Endothelial cell of umbilical vein (primary cell): ENCODE measurements around the gene EEF1AKMT3. TPM values are rescaled to one million over a fixed set of nuclear protein-coding genes. Genes with fewer than 3 reads are reported as not detected.

Experiments
- BruUV-seq: library from RNA; stranded (reverse); fragments of 400-500 nt; replicated peaks from 2 replicates; lab custom pipeline; 2021; lab: Mats Ljungman, UMichigan
- CTCF ChIA-PET: fragments of 300-600, 350-600 bp; sonication (Branson Sonifier 250); formaldehyde crosslinking; loops from one replicate; lab custom pipeline; 2021; ENCODE audit warnings: antibody characterized with exemption, inconsistent platforms; lab: Charles Lee
- POLR2A ChIA-PET: fragments of 300-600, 350-600 bp; sonication (Branson Sonifier 250); formaldehyde crosslinking; loops from one replicate; lab custom pipeline; 2021; ENCODE audit warnings: antibody characterized with exemption, inconsistent platforms; lab: Charles Lee
- DNase-seq: peaks from one replicate; pipeline ENCODE4 v3.0.0-alpha.2; 2011; ENCODE audit warnings: low read depth, low spot score
- FAIRE-seq: peaks from 2 replicates; lab custom pipeline; 2011; peaks lifted over from hg19 to GRCh38; lab: Jason Lieb, UNC
- H2AFZ ChIP-seq: 2 replicates; pipeline ENCODE4 v1.6.0; 2012; ENCODE audit warnings: low read depth, low read length, control low read depth, inconsistent platforms
- H3K27ac ChIP-seq: 2 replicates; pipeline ENCODE4 v1.5.1; 2011; ENCODE audit warnings: low read depth, mild to moderate bottlenecking, control low read depth, low read length, moderate library complexity; ENCODE audit not compliant: insufficient read depth
- H3K27me3 ChIP-seq, 2 experiments: 2 replicates each; pipeline versions ENCODE4 v1.6.0 to v1.6.1; 2011; ENCODE audit warnings: low read length in 2 of 2, mixed read lengths in 1 of 2; ENCODE audit not compliant: control insufficient read depth in 2 of 2, insufficient read depth in 2 of 2
- H3K36me3 ChIP-seq, 2 experiments: 2 replicates in 1 of 2; 3 replicates in 1 of 2; pipeline ENCODE4 v1.5.1; 2011; ENCODE audit warnings: low read length in 2 of 2, mild to moderate bottlenecking in 1 of 2, moderate library complexity in 1 of 2; ENCODE audit not compliant: control insufficient read depth in 2 of 2, insufficient read depth in 2 of 2; ENCODE audit errors: extremely low read depth in 1 of 2
- H3K4me1 ChIP-seq: 3 replicates; pipeline ENCODE4 v1.5.1; 2011; ENCODE audit warnings: mild to moderate bottlenecking, low read length; ENCODE audit not compliant: control insufficient read depth, insufficient read depth; ENCODE audit errors: extremely low read depth
- H3K4me2 ChIP-seq: 2 replicates; pipeline ENCODE4 v1.6.1; 2011; ENCODE audit warnings: low read length, control low read depth, mixed read lengths; ENCODE audit not compliant: insufficient read depth
- H3K4me3 ChIP-seq, 3 experiments: fragments of 200-600 bp in 1 of 3; sonication (generic), shearing (Covaris generic) in 1 of 3; replicated peaks in 1 of 3; 2 replicates each; pipeline ENCODE4 v1.5.1; 2011 to 2016; ENCODE audit warnings: control low read depth in 3 of 3, low read length in 3 of 3, mild to moderate bottlenecking in 2 of 3, inconsistent platforms in 1 of 3, low read depth in 1 of 3, moderate library complexity in 1 of 3; ENCODE audit not compliant: insufficient read depth in 1 of 3
- H3K79me2 ChIP-seq: 2 replicates; pipeline ENCODE4 v1.6.0; 2012; ENCODE audit warnings: low read length, inconsistent platforms; ENCODE audit not compliant: control insufficient read depth, insufficient read depth
- H3K9ac ChIP-seq: replicated peaks from 2 replicates; pipeline ENCODE3; 2011; ENCODE audit warnings: low read length, control low read depth; ENCODE audit not compliant: insufficient read depth; ENCODE audit errors: extremely low read depth
- H3K9me1 ChIP-seq: replicated peaks from 3 replicates; pipeline ENCODE4 v1.6.0; 2011; ENCODE audit warnings: mild to moderate bottlenecking, low read length; ENCODE audit not compliant: control insufficient read depth, insufficient read depth; ENCODE audit errors: extremely low read depth
- H3K9me3 ChIP-seq: replicated peaks from 2 replicates; pipeline ENCODE4 v1.5.1; 2012; ENCODE audit warnings: low read length, inconsistent platforms; ENCODE audit not compliant: control insufficient read depth, insufficient read depth
- H4K20me1 ChIP-seq: replicated peaks from 2 replicates; pipeline ENCODE3; 2011; ENCODE audit warnings: mild to moderate bottlenecking, low read length; ENCODE audit not compliant: control insufficient read depth, insufficient read depth; ENCODE audit errors: extremely low read depth
- EZH2 ChIP-seq: IDR thresholded peaks from 2 replicates; pipeline ENCODE4 v1.6.1; 2012; ENCODE audit warnings: borderline replicate concordance, low read depth, mild to moderate bottlenecking, moderate library complexity, low read length, inconsistent platforms; ENCODE audit not compliant: severe bottlenecking
- FOS ChIP-seq: IDR thresholded peaks from 2 replicates; pipeline ENCODE4 v1.6.1; 2011; ENCODE audit warnings: mild to moderate bottlenecking, low read length, moderate library complexity, borderline replicate concordance; ENCODE audit not compliant: insufficient read depth
- GATA2 ChIP-seq: IDR thresholded peaks from 2 replicates; pipeline ENCODE4 v1.7.0; 2011; ENCODE audit warnings: low read depth, mild to moderate bottlenecking, moderate library complexity, mixed read lengths, low read length; ENCODE audit not compliant: insufficient read length, insufficient read depth
- JUN ChIP-seq: IDR thresholded peaks from 2 replicates; pipeline ENCODE4 v1.6.1; 2011; ENCODE audit warnings: borderline replicate concordance, low read depth; ENCODE audit not compliant: insufficient read length, insufficient read depth
- MYC ChIP-seq: IDR thresholded peaks from one replicate; pipeline ENCODE4 v1.6.1; 2011; ENCODE audit warnings: mild to moderate bottlenecking, low read depth, low read length
- POLR2A ChIP-seq: IDR thresholded peaks from 2 replicates; pipeline ENCODE4 v1.6.1; 2012; ENCODE audit warnings: low read depth, mild to moderate bottlenecking, control low read depth, low read length
- POLR2AphosphoS5 ChIP-seq: IDR thresholded peaks from 2 replicates; pipeline ENCODE4 v1.6.1; 2012; ENCODE audit warnings: low read depth, mild to moderate bottlenecking, control low read depth, low read length, moderate library complexity; ENCODE audit not compliant: insufficient read depth
- dilution Hi-C: fragments of 300-500 bp; cut with MboI; formaldehyde crosslinking; loops from one replicate; pipeline ENCODE4 v1.15.0; 2019; ENCODE audit warnings: low sequenced_read_pairs; ENCODE audit not compliant: extremely low pct_ligation_motif_present
- intact Hi-C: fragments of 100-400 bp; cut with micrococcal nuclease; formaldehyde crosslinking; loops from one replicate; pipeline ENCODE4 v1.10.0; 2022
- polyA plus RNA-seq, 4 experiments: library from polyadenylated mRNA; depleted of rRNA in 3 of 4; stranded (reverse) in 3 of 4; unstranded in 1 of 4; fragments of >200 nt; gene quantifications; 2 replicates each; pipeline versions ENCODE4 v1.2.1 to v1.2.3, GENCODE V29; 2011 to 2012; ENCODE audit warnings: missing spikeins in 1 of 4
- total RNA-seq: library from RNA; stranded (reverse); gene quantifications from 2 replicates; pipeline ENCODE4 v1.2.3, GENCODE V29; 2021
- TF ChIP-seq, protein P1 (sequence below): IDR thresholded peaks from 2 replicates; pipeline ENCODE4 v1.6.1; 2011; ENCODE audit not compliant: insufficient read depth, insufficient read length
- TF ChIP-seq, protein P2 (sequence below), 2 donors: IDR thresholded peaks; 1 replicate in 1 of 2; 2 replicates in 1 of 2; pipeline ENCODE4 v1.5.1; 2011; ENCODE audit warnings: low read length in 2 of 2, mild to moderate bottlenecking in 2 of 2, moderate library complexity in 2 of 2, control low read depth in 1 of 2, inconsistent platforms in 1 of 2, low read depth in 1 of 2; ENCODE audit not compliant: insufficient read depth in 1 of 2; ENCODE audit errors: extremely low read depth in 1 of 2

The EEF1AKMT3 gene
- total and polyA plus RNA-seq, 2 donors (not counting 3 experiments of a cell fraction or from before 2014, with no cell fraction given), result 7.9 to 8.8 TPM

DNA sequence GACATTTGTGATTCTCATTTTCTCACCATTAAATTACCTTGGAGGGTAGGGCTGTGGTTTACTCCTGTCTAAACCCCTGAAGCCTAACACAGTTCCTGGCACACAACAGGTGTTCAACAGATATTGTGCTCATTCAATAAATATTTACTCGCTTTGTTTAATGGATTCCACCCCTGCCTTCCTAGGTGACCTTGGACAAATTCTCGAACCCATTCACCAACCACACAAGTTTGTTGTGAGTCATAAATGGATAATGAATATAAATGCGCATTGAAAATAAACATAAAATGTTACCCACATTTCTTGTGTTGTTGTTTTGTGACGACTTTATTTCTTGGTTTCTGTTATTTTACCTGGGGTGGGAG lies 9.8 kb downstream of the EEF1AKMT3 start:
- H3K27me3 ChIP-seq, result no peaks in the 10 kb centered on the region
- dilution Hi-C loops (no loop called here), intact Hi-C loops (loop anchor here (1.0 to 2.0 kb wide), 3 partner anchors 10 to 123 kb away; partner anchors contain the start of genes EEF1AKMT3 and METTL1)
- H3K9me1 ChIP-seq, result no peaks in the 10 kb centered on the region
- no peak for FAIRE-seq
- H4K20me1 ChIP-seq, result no peaks in the 10 kb centered on the region
- no peak overlapping the region for H3K4me2 ChIP-seq
- H3K4me1 ChIP-seq, result peaks cover 7% of the 10 kb centered on the region
- DNase-seq, result no peak
- POLR2A ChIA-PET, result no interaction called here
- no TSS peak for BruUV-seq
- TF ChIP-seq, protein P1, sequence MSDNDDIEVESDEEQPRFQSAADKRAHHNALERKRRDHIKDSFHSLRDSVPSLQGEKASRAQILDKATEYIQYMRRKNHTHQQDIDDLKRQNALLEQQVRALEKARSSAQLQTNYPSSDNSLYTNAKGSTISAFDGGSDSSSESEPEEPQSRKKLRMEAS, result no peak
- no peak for TF ChIP-seq JUN
- TF ChIP-seq FOS, result no peak
- TF ChIP-seq POLR2AphosphoS5, result no peak
- no peak for TF ChIP-seq POLR2A
- no peak for TF ChIP-seq GATA2
- TF ChIP-seq EZH2, result no peak
- no peak for TF ChIP-seq MYC
- TF ChIP-seq, protein P2, sequence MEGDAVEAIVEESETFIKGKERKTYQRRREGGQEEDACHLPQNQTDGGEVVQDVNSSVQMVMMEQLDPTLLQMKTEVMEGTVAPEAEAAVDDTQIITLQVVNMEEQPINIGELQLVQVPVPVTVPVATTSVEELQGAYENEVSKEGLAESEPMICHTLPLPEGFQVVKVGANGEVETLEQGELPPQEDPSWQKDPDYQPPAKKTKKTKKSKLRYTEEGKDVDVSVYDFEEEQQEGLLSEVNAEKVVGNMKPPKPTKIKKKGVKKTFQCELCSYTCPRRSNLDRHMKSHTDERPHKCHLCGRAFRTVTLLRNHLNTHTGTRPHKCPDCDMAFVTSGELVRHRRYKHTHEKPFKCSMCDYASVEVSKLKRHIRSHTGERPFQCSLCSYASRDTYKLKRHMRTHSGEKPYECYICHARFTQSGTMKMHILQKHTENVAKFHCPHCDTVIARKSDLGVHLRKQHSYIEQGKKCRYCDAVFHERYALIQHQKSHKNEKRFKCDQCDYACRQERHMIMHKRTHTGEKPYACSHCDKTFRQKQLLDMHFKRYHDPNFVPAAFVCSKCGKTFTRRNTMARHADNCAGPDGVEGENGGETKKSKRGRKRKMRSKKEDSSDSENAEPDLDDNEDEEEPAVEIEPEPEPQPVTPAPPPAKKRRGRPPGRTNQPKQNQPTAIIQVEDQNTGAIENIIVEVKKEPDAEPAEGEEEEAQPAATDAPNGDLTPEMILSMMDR (IDR thresholded peaks at IDR 0.05; ENCODE audit: extremely low read depth in 1 of 2, insufficient read depth in 1 of 2, low read depth in 1 of 2, low read length in 2 of 2), result no peak
- CTCF ChIA-PET, result interaction anchor here (0.6 to 3.2 kb wide), 6 partner anchors 10 to 790 kb away, joined by 4 to 15 read pairs (median 12); partner anchors contain the start of genes EEF1AKMT3 and METTL1
- H2AFZ ChIP-seq, result no peak overlapping the region
- H3K9ac ChIP-seq, result no peak overlapping the region
- no peaks in the 10 kb centered on the region for H3K9me3 ChIP-seq
- no peak overlapping the region for H3K27ac ChIP-seq
- H3K36me3 ChIP-seq, result peaks cover 8 to 10% of the 10 kb centered on the region in 2 experiments
- H3K4me3 ChIP-seq, result no peak overlapping the region
- peaks cover 14% of the 10 kb centered on the region for H3K79me2 ChIP-seq
